SU-DHL-6 (cell line): ENCODE data around the gene CD93.

Experiments used
- H2AFZ ChIP-seq: fragments of 200-600 bp; sonication (generic); 2 replicates; pipeline ENCODE4 v1.6.1; 2014; ENCODE audit warnings: low read depth, mild to moderate bottlenecking, moderate library complexity, mixed read lengths, antibody characterized with exemption, low read length; ENCODE audit not compliant: severe bottlenecking
- H3F3A ChIP-seq: fragments of 200-600 bp; shearing (Covaris generic); 2 replicates; pipeline ENCODE4 v1.6.0; 2016; ENCODE audit warnings: antibody characterized with exemption, mild to moderate bottlenecking; ENCODE audit not compliant: insufficient read depth
- H3K27ac ChIP-seq: fragments of 200-600 bp; sonication (generic); 2 replicates; pipeline ENCODE4 v1.5.1; 2016; ENCODE audit warnings: low read depth, mild to moderate bottlenecking, low read length, moderate library complexity, mixed read lengths
- H3K27me3 ChIP-seq: fragments of 200-600 bp; sonication (generic), shearing (Covaris generic); 2 replicates; pipeline ENCODE4 v1.6.0; 2014; ENCODE audit warnings: mild to moderate bottlenecking, low read length
- H3K36me3 ChIP-seq: fragments of 200-600 bp; sonication (generic); 2 replicates; pipeline ENCODE4 v1.6.1; 2014; ENCODE audit warnings: mild to moderate bottlenecking, low read length, mixed read lengths
- H3K4me2 ChIP-seq: fragments of 300-600, 200-600 bp; shearing (Covaris generic), sonication (generic); 2 replicates; pipeline ENCODE4 v1.6.0; 2014; ENCODE audit warnings: low read length, low read depth, mild to moderate bottlenecking; ENCODE audit not compliant: poor library complexity, severe bottlenecking
- H3K4me3 ChIP-seq: fragments of 200-600 bp; sonication (generic); 2 replicates; pipeline ENCODE4 v1.5.1; 2014; ENCODE audit warnings: antibody characterized with exemption, low read length, mild to moderate bottlenecking, mixed read lengths; ENCODE audit not compliant: insufficient read depth, poor library complexity, severe bottlenecking
- H3K79me2 ChIP-seq: fragments of 200-600 bp; sonication (generic); 2 replicates; pipeline ENCODE4 v1.6.1; 2014; ENCODE audit warnings: mild to moderate bottlenecking, low read length, moderate library complexity; ENCODE audit not compliant: insufficient read depth
- H3K9ac ChIP-seq: fragments of 200-600 bp; sonication (generic); 2 replicates; pipeline ENCODE4 v1.7.0; 2014; ENCODE audit warnings: mild to moderate bottlenecking, low read length
- H3K9me2 ChIP-seq: fragments of 200-600 bp; sonication (generic); replicated peaks from 2 replicates; pipeline ENCODE4 v1.6.1; 2014; ENCODE audit warnings: low read length; ENCODE audit not compliant: insufficient read depth
- H3K9me3 ChIP-seq: fragments of 200-600 bp; sonication (generic); 2 replicates; pipeline ENCODE4 v1.6.1; 2014; ENCODE audit warnings: low read length, mixed read lengths; ENCODE audit not compliant: insufficient read depth
- H4K20me1 ChIP-seq: fragments of 200-600 bp; sonication (generic); 2 replicates; pipeline ENCODE4 v1.6.1; 2014; ENCODE audit warnings: low read depth, mild to moderate bottlenecking, antibody characterized with exemption, low read length, moderate library complexity, mixed read lengths
- CTCF ChIP-seq: fragments of 200-600 bp; sonication (generic); IDR thresholded peaks from one replicate; pipeline ENCODE4 v1.5.1; 2017; ENCODE audit warnings: antibody characterized with exemption, mild to moderate bottlenecking, low read length, moderate library complexity; ENCODE audit not compliant: insufficient read depth, poor library complexity, severe bottlenecking
- EZH2phosphoT487 ChIP-seq: fragments of 200-600 bp; sonication (generic), shearing (Covaris generic); conservative IDR thresholded peaks from 2 replicates; pipeline ENCODE4 v1.6.1; 2018; ENCODE audit warnings: mild to moderate bottlenecking, antibody characterized with exemption, low read length, moderate library complexity, mixed read lengths

Gene CD93

GRCh38 chr20:23062632-23063031 is 23.5 kb downstream of the CD93 start:
- Histone ChIP-seq H2AFZ (no peak overlapping the region), H3K9me2 (no peaks in the 10 kb centered on the region), H4K20me1 (no peaks in the 10 kb centered on the region), H3F3A (no peaks in the 10 kb centered on the region), H3K27ac (no peak overlapping the region), H3K36me3 (no peaks in the 10 kb centered on the region), H3K27me3 (no peaks in the 10 kb centered on the region), H3K9me3 (no peaks in the 10 kb centered on the region), H3K9ac (no peak overlapping the region), H3K79me2 (no peaks in the 10 kb centered on the region), H3K4me2 (no peak overlapping the region), H3K4me3 (no peak overlapping the region)
- TF ChIP-seq CTCF (no peak), EZH2phosphoT487 (no peak)

- TF ChIP-seq EZH2phosphoT487: no peak
- TF ChIP-seq CTCF: no peak
- Histone ChIP-seq H3K9ac (no peak overlapping the region), H3K79me2 (no peaks in the 10 kb centered on the region), H3K27ac (no peak overlapping the region), H3K9me2 (no peaks in the 10 kb centered on the region), H3K4me2 (no peak overlapping the region), H3K27me3 (no peaks in the 10 kb centered on the region), H3F3A (no peaks in the 10 kb centered on the region), H3K4me3 (no peak overlapping the region), H4K20me1 (no peaks in the 10 kb centered on the region), H2AFZ (no peak overlapping the region), H3K36me3 (no peaks in the 10 kb centered on the region), H3K9me3 (no peaks in the 10 kb centered on the region)
Observed at GRCh38 chr20:23061734-23062561, 24.2 kb downstream of the CD93 start.

GRCh38 chr20:23061262-23061661 is 24.9 kb downstream of the CD93 start:
- Histone ChIP-seq H3K27me3 (no peaks in the 10 kb centered on the region), H3K4me2 (no peak overlapping the region), H3F3A (no peaks in the 10 kb centered on the region), H2AFZ (no peak overlapping the region), H3K36me3 (no peaks in the 10 kb centered on the region), H3K4me3 (no peak overlapping the region), H4K20me1 (no peaks in the 10 kb centered on the region), H3K9me2 (no peaks in the 10 kb centered on the region), H3K9me3 (no peaks in the 10 kb centered on the region), H3K27ac (no peak overlapping the region), H3K79me2 (no peaks in the 10 kb centered on the region), H3K9ac (no peak overlapping the region)
- TF ChIP-seq EZH2phosphoT487 (no peak), CTCF (no peak)
